NCI-H226 (cell line): ENCODE measurements around the gene SRPK3.
A peak's percentile ranks its signal among the peaks of the same experiment; 100 is the strongest.
"Not testable (repeated sequence)": the region's sequence is repeated elsewhere in the genome, so short reads cannot be mapped to it uniquely, and the experiment has no call there.

ENCODE experiments used
- DNase-seq: peaks from one replicate; pipeline ENCODE4 v3.0.0-alpha.2; 2015

The SRPK3 gene, protein sequence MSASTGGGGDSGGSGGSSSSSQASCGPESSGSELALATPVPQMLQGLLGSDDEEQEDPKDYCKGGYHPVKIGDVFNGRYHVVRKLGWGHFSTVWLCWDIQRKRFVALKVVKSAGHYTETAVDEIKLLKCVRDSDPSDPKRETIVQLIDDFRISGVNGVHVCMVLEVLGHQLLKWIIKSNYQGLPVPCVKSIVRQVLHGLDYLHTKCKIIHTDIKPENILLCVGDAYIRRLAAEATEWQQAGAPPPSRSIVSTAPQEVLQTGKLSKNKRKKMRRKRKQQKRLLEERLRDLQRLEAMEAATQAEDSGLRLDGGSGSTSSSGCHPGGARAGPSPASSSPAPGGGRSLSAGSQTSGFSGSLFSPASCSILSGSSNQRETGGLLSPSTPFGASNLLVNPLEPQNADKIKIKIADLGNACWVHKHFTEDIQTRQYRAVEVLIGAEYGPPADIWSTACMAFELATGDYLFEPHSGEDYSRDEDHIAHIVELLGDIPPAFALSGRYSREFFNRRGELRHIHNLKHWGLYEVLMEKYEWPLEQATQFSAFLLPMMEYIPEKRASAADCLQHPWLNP

DNA sequence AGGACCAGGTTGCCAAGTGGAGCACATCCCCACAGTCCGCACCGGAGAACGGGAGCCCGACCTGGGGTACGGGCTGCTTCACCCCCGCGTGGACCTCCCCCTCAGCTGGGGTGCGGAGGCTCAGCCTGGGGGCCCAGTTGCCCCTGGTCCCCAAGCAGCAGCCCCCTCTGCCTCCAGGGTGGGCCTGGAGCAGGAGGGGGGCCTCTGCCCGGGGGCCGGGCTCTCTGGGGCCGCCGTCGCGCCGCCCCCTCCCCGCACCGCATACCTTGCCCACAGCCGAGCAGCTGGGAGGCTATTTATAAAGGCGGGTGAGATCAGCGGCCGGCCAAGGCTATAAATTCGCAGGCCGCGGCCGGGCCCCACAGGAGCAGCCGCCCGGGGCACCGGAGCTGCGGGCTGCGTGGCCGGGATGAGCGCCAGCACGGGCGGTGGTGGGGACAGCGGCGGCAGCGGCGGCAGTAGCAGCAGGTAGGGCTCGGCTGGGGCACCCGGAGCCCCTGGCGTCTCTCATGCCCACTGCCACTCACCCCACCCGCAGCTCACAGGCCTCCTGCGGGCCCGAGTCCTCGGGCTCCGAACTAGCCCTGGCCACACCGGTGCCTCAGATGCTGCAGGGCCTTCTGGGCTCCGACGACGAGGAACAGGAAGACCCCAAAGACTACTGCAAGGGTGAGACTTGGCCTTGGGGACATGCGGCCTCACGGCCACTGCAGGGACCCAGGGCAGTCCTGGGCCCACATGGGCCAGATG, at the start of gene SRPK3:
Gene SRPK3 (plus strand): TSS at position 364 of the 750 bp plus-strand sequence. CDS start 46 bp downstream, at position 410.
- no peak for DNase-seq

DNA sequence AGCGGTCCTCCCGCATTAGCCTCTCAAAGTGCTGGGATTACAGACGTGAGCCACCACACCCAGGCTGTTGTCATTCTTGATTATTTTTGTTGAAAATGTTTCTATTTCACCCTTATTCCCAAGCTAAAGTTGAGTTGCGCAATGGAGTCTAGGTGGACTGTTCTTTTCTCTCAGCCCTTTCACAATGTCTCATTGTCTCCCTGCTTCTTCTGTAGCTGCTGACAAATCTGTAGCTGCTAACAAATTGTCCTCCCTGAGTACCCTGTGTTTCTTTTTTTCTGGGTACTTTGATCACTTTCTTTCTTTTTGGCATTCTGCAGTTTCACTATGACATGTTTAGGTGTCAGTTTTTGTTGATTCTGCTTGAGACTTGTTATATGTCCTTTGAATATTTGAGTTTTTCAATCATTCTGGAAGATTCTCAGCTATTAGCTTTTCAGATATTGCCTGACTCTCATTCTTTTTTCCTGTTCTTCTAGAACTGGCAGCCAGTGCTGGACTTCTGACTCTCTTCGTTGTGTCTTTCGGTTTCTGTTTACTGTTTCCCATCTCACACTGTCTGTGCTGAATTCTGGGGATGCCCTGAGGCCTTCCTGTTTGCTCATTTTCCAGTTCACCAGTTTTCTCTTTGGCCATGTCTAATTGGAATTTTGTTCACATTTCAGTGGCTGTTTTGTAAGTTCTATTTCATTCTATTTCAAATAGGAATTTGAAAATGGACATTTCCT, 49.6 kb upstream of the SRPK3 start:
- DNase-seq: no peak

DNA sequence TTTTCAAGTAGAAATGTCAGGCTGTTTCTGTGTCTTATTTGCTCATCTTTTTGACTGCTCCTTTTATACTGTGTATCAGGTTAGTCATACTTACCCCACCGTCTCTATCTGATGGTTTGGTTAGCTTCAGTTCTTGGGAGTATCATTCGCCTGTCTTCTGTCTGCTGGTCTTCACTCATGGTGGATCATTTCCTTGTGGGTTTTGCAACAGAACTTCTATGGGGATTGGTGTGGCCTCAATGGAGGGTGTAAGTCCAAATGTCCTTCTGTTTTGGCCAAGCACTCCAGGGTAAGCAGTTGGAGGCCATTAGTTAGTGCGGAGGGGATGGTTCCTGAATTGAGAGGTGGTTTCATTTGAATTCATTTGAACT, 49.0 kb upstream of the SRPK3 start:
- DNase-seq: no peak

DNA sequence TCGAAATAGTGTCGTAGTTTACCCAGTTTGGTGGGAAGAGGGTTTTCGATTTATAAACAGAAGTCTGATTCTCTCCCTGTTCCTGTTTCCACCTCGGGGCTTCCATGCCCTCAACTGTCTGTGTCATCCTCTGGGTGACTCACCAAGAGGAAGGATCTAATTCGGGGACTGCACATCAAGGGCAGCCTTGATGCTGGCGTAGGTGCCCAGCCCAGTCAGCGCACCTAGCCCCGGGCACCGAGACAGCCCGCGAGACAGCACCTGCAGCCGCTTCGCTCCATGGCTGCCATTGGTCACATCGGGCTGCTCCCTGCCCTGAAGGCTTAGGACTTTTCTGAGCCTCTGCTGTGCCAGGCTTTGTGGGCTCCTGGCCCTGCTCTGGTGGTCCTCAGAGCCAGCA, 48.4 kb upstream of the SRPK3 start:
- no peak for DNase-seq

DNA sequence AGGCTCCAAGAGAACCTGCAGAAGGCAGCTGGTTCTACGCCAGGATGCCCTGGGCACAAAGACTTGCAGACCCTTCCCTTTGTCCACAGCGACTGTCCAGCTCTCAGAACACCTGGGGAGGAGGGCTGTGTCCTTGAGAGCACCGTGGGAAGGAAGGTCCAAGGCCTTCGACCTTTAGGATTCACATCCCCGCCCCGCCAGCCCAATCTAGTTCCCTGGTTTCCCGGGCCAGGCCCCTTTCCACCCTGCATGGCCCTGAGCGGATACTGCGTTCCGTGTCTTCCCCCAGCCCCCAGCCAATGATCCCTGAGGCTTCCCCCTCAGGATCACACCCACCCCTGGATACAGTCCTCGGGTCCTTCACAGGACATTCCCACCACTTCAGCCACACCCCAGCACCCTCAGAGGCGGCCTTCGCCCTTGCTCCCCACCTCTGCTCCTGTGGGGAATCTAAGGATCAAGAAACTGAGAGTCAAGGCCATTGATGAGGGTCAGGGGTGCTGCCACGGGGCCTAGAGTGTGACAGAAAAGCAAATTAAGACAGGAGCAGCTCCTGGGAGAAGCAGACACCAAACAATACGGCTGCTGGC, 47.1 kb upstream of the SRPK3 start:
- DNase-seq: no peak

DNA sequence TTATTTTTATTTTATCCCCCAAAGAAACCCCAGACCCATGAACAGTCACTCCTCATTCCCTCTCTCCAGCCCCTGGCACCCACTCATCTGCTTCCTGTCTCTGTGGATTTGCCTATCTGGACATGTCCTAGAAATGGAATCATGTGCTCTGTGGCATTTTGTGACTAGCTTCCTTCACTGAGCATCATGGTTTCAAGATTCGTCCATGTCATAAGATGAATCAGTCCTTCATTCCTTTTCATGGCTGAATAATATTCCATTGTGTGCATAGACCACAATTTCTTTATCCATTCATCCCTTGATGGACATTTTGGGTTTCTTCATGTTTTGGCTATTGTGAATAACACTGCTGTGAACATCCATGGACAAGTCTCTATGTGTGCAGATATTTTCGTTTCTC, 46.0 kb upstream of the SRPK3 start:
- no peak for DNase-seq

DNA sequence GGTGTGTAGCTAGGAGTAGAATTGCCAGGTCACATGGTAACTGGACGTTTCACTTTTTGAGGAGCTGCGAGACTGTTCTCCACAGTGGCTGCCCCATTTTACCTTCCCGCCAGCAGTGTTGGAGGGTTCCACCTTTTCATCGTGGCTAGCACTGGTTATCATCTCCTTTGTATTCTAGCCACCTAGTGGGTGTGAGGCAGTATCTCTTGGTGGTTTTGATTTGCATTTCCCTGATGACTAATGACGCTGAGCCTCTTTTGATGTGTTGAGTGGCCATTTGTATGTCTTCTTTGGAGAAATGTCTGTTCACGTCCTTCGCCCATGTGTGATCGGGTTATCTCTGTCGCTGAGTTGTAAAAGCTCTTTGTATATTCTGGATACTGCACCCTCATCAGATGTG, 45.6 kb upstream of the SRPK3 start:
- no peak for DNase-seq

DNA sequence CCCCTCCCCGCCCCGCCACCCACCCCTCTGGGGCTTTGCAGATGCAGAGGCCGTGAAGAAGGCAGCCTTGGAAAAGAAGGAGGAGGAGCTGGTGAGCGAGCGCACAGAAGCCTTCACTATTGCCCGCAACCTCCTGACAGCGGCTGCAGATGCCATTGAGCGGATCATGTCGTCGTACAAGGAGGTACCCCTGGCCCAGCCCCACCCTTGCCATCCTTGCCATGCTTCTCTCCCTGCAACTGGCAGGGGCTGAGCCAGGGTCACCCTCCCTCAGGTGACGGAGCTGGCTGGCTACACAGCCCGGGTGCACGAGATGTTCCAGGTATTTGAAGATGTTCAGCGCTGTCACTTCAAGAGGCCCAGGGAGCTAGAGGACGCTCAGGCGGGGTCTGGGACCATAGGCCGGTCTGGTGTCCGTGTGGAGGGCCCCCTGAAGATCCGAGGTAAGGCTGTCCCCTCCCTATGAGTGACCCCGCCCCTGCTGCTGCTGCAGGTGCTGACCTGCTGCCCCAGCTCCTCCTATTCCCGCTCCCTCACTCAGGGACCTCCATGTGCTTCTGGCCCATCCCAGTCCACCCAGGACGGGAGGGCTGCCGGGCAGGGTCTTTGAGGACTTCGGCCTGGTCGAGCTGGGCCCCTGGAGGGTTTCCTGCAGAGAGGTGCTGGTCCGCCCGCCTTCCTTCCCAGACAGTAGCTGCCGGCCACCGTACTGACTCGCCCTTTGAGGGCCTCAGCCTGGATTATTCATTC, 44.6 kb upstream of the SRPK3 start:
- no peak for DNase-seq

DNA sequence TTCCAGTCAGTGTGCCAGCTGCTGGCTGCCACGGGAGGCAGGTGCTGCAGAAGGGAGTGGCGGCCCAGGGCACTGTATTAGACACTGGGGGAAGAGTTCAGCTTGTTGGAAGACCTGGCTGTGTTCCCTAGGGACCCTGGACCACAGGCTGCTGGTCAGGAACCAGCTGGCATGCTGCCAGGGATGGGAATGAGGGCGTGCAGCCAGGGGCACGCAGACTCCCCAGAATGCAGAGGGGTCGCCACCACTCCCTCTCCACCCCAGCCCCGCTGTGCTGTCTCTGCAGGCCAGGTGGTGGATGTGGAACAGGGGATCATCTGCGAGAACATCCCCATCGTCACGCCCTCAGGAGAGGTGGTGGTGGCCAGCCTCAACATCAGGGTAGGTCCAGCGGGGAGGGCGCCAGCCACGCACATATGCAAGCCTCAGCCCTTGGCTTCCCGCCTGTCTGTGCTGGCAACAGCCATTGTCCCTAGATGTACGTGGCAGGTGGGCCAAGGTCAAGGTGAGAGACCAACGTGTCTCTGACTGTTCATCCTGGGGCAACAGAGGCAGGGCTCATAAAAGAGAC, 43.9 kb upstream of the SRPK3 start:
- DNase-seq: no peak

DNA sequence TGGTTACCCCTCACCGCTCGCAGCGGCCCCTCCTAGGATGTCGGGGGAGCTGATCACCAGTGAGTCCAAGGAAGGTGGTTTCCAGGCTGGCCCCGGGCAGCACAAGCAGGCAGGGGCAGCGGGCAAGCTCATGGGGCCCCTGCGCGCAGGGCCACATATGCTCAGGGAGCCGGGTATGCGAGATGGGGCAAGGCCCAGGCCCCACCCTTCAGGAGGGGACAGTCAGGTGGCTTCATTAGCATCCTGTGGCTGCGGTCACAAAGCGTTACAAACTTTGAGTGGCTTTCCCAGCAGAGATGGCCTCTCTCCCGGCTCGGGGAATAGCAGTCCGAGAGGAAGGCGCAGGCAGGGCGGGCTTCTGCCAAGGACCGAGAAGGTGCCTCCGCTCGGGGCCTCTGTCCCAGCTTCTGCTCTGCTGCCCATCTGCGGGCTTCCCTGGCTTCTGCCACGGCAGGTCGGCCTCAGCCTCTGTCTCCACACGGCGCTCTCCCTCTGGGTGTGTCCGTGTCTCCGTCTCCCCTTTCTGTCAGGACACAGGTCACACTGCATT, 42.7 kb upstream of the SRPK3 start:
- no peak for DNase-seq

DNA sequence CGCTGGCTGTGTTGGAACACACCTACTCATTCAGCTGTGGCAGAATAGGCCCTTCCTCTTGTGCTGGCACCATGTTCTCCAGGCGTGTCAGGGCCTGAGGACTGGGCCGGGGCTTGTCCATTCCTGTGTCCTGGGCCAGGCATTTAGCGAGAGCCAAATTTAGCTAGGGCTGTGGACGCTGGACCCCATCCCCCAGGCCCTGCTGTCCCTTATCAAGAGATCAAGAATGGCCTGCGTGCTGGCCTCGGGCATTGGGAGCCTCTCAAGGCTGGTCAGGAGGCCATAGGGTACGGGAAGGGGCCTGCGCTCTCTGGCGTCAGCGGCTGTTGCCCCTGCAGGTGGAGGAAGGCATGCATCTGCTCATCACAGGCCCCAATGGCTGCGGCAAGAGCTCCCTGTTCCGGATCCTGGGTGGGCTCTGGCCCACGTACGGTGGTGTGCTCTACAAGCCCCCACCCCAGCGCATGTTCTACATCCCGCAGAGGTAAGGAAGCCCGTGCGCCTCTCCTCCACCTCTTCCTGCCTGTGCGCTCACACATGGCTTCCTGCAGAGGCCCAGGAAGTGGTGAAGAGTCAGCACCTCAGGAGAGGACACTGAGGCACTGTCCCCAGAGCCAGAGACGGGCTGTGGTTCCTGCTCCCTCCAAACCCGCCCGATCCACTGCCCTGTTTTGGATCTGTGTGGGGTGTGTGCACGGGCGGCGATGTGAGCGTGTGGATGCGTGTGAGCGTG, 40.9 kb upstream of the SRPK3 start:
- DNase-seq: no peak

DNA sequence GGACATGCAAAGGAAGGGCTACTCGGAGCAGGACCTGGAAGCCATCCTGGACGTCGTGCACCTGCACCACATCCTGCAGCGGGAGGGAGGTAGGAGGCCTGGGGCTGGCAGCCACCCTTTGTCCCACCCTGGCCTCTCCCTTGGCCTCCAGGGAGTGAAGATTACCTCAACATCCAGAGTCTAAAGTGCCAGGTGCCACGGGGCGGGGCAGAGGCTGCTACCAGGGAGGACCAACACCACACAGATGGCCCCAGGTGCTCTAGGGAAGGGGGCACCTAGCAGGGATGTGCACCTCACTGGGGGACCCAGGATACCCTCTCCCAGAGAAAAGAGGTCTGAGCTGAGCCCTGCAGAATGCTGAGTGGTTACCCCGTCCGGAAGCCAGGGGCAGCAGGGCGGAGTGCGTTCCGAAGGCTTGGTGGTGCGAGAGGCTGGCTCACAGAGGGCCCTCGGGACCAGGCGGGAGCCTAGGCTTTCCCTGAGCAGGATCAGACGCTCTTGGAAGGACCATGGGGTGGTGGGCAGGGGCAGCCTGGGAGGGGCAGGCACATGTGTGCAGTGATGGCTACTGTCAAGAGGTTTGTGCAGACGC, 40.1 kb upstream of the SRPK3 start:
- DNase-seq: no peak

DNA sequence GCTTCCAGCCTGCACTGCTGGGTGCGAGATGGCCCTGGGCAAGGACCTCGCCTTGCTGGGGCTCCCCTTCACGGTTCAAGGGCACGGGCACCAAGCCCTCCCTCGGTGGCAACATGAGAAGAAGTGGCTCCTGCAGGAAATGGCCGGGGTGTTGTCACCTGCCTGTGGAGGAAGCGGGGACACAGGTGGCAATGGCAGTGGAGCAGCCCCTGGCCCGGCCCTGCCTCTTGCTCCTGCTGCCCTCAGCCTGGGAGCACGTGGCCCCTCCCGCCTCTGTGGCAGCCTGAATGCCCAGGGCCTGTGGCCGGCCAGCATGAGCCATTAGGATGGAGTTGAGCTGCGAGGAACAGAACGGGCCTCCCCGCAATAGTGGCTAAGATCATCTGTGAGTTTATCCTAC, 39.4 kb upstream of the SRPK3 start:
- no peak for DNase-seq

DNA sequence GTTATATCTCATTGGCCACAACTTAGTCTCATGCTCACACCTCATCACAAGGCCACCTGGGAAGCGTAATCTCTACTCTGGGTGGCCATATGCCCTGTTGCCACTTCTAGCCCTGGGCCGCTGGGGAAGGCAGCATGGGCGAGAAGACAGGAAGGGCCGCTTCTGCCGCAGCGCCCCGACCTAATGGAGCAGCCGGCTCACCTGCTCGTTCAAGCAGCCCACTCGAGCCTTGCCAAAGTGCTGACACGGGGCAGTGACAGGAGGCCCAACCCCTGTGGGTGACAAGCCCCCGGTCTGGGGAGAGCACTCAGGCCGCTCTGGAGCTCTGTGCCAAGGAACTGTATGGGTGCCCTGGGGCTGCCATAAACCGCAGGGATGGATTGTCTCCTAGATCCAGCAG, 38.7 kb upstream of the SRPK3 start:
- DNase-seq: not testable (repeated sequence)

DNA sequence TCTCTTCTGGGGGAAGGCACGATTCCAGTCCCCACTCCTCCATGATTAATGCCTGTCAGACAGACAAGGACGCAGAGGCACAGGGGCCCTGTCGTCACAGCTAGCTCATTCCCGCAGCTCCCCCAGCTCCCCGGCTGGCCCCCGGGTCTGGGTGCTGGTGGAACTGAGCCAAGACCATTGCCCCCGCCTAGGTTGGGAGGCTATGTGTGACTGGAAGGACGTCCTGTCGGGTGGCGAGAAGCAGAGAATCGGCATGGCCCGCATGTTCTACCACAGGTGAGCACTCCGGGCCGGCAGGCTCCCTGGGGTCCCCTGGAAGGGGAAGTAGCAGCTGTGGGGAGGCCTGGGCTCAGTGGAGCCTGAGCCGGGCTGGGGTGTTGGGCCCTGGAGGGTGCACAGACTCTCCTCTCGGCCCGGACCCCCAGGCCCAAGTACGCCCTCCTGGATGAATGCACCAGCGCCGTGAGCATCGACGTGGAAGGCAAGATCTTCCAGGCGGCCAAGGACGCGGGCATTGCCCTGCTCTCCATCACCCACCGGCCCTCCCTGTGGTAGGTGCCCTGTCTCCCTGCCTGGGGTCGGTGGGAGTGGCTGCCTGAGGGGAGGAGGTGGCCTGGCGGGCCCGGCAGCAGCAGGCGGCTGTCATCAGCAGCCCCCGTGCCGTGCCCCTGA, 37.9 kb upstream of the SRPK3 start:
- not testable (repeated sequence) for DNase-seq

DNA sequence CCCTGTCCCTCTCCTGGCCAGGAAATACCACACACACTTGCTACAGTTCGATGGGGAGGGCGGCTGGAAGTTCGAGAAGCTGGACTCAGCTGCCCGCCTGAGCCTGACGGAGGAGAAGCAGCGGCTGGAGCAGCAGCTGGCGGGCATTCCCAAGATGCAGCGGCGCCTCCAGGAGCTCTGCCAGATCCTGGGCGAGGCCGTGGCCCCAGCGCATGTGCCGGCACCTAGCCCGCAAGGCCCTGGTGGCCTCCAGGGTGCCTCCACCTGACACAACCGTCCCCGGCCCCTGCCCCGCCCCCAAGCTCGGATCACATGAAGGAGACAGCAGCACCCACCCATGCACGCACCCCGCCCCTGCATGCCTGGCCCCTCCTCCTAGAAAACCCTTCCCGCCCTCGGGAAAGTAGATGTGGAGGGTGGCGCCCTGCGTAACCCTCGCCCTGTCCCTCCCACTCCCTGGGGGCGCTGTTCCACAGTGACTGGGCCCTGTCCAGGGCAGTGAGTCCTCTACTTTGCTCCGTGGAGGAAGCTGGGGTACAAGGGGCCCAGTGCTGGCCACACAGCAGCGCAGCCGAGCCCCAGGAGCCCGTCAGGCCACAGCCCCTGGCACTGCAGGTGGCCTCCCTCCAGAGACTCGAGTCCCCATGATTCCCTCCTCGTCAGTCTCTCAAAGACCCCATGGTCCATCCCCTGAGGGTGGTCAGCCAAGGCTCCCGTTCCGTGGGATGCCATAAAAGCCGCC, 37.2 kb upstream of the SRPK3 start:
- DNase-seq: peak; percentile 76

DNA sequence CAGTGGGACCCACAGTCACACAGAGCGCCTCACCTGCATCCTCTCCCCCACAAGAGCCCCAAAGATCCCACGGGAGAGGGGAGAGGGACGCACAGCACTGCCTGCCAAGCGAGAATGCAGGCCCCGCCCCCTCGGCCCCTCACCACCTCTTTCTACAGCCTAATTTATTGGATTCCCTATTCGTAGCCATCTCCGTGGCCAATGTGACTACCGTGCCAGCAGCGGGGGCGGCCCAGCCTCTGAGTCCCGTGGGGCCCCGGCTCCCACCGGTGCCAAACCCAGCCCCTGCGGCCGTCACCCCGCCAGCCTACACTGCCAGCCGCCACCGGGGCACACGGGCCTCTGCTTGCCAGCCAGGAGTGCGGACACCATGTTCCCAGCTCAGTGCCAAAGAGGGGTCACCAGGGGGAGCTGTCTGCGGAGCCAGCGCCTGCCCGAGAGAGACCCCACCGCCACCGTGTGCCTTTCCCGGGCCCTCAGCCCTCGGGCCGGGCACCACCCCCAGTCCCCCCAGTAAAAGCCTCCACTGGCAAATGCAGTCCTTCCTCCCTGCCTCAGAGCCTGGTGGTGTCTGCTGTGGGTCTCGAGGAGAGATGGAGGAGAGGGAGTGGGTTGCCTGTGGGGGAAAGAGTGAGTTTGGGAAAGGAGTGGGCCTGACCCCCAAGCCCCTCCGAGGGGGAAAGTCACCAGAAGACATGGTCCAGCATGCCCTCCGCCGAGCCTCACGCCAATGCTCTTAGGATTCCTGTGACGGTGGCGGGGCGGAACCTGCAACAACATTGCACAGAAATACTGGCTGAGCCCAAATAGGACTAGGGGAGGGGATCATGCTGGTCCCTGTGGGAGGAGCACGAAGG, 36.4 kb upstream of the SRPK3 start:
- no peak for DNase-seq

DNA sequence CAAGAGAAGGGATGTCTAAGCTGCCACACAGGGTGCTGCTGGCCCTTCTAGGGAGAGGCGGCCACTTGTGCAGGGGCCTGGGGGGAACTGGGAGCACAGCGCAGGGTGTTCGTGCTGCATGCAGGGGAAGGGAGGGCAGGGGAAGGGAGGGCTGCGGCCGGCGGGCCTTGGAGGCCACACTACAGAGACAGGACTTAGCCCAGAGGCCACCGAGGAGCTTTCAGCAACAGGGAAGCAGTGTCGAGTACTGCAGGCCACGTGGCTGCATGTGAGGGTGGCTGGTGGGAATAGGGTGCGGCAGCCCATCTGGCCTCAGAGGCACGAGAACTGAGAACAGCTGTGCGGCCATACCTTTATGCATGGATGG, 35.8 kb upstream of the SRPK3 start:
- not testable (repeated sequence) for DNase-seq
